ENCODE measurements around the gene WIPF2.
"Not testable (repeated sequence)": the region's sequence is repeated elsewhere in the genome, so short reads cannot be mapped to it uniquely, and the experiment has no call there.

Gene WIPF2

GRCh38 chr17:40290629-40291280 lies 71.7 kb downstream of the WIPF2 start:
- Mint-ChIP-seq H3K9me3 (ENCODE audit: low read depth) (no peaks in the 10 kb centered on the region), H3K36me3 (peaks cover 19% of the 10 kb centered on the region), H3K27me3 (no peaks in the 10 kb centered on the region), H3K4me3 (no peak overlapping the region), H3K27ac (no peak overlapping the region), H3K4me1 (ENCODE audit: low read depth) (peaks cover 25% of the 10 kb centered on the region)

DNA sequence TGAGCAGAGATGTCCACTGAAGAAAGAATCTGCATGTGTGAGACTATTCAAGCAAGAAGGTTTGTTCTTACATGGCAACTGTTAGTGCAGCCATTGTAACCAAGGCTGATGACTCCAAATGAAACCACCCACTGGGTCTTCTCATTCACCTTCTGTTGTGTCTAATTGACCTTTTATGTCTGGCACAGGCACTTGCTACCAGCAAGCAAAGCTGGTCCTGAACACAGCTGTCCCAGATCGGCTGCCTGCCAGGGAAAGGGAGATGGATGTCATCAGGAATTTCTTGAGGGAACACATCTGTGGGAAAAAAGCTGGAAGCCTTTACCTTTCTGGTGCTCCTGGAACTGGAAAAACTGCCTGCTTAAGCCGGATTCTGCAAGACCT lies 72.2 kb downstream of the WIPF2 start:
- Mint-ChIP-seq H3K27ac (no peak overlapping the region), H3K4me3 (no peak overlapping the region), H3K4me1 (ENCODE audit: low read depth) (peaks cover 27% of the 10 kb centered on the region), H3K27me3 (no peaks in the 10 kb centered on the region), H3K36me3 (peaks cover 19% of the 10 kb centered on the region), H3K9me3 (ENCODE audit: low read depth) (no peaks in the 10 kb centered on the region)

GRCh38 chr17:40293363-40293762 lies 74.3 kb downstream of the WIPF2 start:
- Mint-ChIP-seq H3K36me3 (peaks cover 17% of the 10 kb centered on the region), H3K9me3 (ENCODE audit: low read depth) (no peaks in the 10 kb centered on the region), H3K4me3 (no peak overlapping the region), H3K27me3 (no peaks in the 10 kb centered on the region), H3K27ac (no peak overlapping the region), H3K4me1 (ENCODE audit: low read depth) (peaks cover 13% of the 10 kb centered on the region)

DNA sequence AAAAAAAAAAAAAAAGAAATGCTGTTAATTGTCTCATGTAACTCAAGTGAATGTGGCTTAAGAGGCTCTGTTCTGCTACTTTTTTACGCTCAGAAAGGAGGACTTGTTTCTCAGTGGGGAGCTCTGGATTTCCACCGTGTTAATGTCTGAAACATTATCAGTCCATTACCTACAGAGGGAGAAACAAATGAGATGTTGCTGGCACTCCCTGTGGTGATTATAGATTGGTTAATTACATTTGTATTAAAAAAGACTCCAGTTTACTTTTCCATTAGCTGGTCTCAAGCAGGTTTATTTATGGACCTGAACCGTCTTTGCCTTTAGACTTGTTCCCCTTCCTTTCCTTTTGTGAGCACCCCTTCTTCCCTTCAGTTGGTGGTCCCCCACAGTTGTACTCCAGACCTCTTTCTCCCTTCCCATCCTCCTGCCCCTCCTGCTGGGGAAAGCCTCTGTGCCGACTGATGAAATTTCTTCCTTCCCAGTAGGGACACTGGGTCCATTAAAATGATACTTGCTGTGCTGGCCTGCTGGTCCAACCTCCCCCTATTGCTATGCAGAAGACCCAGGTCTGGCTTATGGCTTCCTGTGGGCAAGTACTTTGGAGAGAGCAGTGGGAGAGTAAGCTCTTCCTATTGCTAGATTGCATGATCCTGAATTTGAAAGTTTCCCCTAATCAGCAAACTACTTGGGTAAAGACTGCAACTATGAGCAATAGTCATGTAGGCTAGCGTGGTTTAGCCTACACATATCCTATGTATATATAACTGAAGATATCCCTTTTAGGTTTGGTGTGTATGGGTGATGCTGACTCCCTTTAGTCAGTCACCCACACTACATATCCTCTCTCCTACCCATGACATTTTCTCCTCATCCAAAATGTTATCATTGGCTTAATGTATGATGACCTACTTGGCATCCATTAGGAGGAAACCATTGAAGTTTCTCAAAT lies 76.7 kb downstream of the WIPF2 start:
- Mint-ChIP-seq H3K27me3 (no peaks in the 10 kb centered on the region), H3K27ac (no peak overlapping the region), H3K4me3 (no peak overlapping the region), H3K4me1 (ENCODE audit: low read depth) (peaks cover 7% of the 10 kb centered on the region), H3K36me3 (peaks cover 20% of the 10 kb centered on the region), H3K9me3 (ENCODE audit: low read depth) (no peaks in the 10 kb centered on the region)

DNA sequence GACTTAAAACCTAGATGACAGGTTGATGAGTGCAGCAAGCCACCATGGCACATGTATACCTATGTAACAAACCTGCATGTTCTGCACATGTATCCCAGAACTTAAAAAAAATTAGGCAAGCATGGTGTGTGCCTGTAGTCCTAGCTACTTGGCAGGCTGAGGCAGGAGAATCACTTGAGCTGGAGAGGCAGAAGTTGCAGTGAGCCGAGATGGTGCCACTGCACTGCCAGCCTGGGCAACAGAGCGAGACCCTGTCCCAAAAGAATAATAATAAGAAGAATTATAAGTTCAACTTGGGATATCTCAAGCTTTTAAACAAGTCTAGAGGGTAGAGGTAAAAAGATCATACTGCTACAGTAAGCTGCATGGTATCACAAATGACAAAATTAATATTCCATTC lies 78.4 kb downstream of the WIPF2 start:
- no peak overlapping the region for H3K27ac Mint-ChIP-seq
- H3K36me3 Mint-ChIP-seq: peaks cover 18% of the 10 kb centered on the region
- H3K27me3 Mint-ChIP-seq: no peaks in the 10 kb centered on the region
- no peak overlapping the region for H3K4me3 Mint-ChIP-seq
- H3K4me1 Mint-ChIP-seq (ENCODE audit: low read depth): peaks cover 3% of the 10 kb centered on the region
- no peaks in the 10 kb centered on the region for H3K9me3 Mint-ChIP-seq (ENCODE audit: low read depth)

- peaks cover 13% of the 10 kb centered on the region for H3K36me3 Mint-ChIP-seq
- no peak overlapping the region for H3K27ac Mint-ChIP-seq
- peaks cover 10% of the 10 kb centered on the region for H3K4me1 Mint-ChIP-seq (ENCODE audit: low read depth)
- no peaks in the 10 kb centered on the region for H3K9me3 Mint-ChIP-seq (ENCODE audit: low read depth)
- H3K4me3 Mint-ChIP-seq: no peak overlapping the region
- H3K27me3 Mint-ChIP-seq: no peaks in the 10 kb centered on the region
These were observed 79.6 kb downstream of the WIPF2 start for GRCh38 chr17:40298726-40299125.

DNA sequence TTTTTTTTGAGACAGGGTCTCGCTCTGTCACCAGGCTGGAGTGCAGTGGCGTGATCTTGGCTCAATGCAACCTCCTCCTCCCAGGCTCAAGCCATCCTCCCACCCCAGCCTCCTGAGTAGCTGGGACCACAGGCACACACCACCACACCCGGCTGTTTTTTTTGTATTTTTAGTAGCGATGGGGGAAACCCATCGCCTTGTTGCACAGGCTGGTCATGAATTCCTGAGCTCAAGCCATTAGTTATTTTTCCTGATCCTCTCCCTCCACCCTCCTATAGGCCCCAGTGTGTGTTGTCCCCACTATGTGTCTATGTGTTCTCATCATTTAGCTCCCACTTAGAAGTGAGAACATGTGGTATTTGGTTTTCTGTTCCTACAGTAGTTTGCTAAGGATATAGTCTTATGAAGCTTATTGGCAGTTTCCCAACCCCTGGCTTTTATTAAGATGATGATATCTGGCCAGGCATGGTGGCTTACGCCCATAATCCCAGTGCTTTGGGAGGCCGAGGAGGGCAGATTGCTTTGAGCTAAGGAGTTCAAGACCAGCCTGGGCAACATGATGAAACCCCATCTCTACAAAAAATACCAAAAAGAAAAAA lies 80.2 kb downstream of the WIPF2 start:
- not testable (repeated sequence) for H3K27me3 Mint-ChIP-seq; H3K4me3 Mint-ChIP-seq; H3K9me3 Mint-ChIP-seq (ENCODE audit: low read depth); H3K27ac Mint-ChIP-seq
- H3K36me3 Mint-ChIP-seq: peaks cover 11% of the 10 kb centered on the region
- H3K4me1 Mint-ChIP-seq (ENCODE audit: low read depth): peaks cover 15% of the 10 kb centered on the region

DNA sequence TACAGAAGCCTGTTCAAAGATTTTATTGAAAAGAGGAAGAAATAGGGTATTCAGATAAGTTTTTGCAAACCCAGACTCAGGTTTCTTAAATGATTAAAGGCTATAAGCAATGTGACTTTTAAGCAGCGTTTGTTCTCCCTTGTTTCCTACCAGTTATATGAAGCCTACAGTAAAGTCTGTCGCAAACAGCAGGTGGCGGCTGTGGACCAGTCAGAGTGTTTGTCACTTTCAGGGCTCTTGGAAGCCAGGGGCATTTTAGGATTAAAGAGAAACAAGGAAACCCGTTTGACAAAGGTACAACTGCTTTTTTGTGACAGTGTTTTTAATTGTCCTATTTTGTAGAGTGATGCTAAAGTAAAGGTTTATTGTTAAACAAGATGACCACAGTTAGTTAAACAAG lies 82.2 kb downstream of the WIPF2 start:
- H3K36me3 Mint-ChIP-seq: peaks cover 9% of the 10 kb centered on the region
- no peak overlapping the region for H3K27ac Mint-ChIP-seq
- peaks cover 15% of the 10 kb centered on the region for H3K4me1 Mint-ChIP-seq (ENCODE audit: low read depth)
- no peaks in the 10 kb centered on the region for H3K27me3 Mint-ChIP-seq
- no peaks in the 10 kb centered on the region for H3K9me3 Mint-ChIP-seq (ENCODE audit: low read depth)
- no peak overlapping the region for H3K4me3 Mint-ChIP-seq

- Mint-ChIP-seq H3K9me3 (ENCODE audit: low read depth) (no peaks in the 10 kb centered on the region), H3K36me3 (peaks cover 6% of the 10 kb centered on the region), H3K4me3 (no peak overlapping the region), H3K27ac (no peak overlapping the region), H3K27me3 (no peaks in the 10 kb centered on the region), H3K4me1 (ENCODE audit: low read depth) (peaks cover 15% of the 10 kb centered on the region)
These were observed 84.0 kb downstream of the WIPF2 start for GRCh38 chr17:40303009-40303657.

DNA sequence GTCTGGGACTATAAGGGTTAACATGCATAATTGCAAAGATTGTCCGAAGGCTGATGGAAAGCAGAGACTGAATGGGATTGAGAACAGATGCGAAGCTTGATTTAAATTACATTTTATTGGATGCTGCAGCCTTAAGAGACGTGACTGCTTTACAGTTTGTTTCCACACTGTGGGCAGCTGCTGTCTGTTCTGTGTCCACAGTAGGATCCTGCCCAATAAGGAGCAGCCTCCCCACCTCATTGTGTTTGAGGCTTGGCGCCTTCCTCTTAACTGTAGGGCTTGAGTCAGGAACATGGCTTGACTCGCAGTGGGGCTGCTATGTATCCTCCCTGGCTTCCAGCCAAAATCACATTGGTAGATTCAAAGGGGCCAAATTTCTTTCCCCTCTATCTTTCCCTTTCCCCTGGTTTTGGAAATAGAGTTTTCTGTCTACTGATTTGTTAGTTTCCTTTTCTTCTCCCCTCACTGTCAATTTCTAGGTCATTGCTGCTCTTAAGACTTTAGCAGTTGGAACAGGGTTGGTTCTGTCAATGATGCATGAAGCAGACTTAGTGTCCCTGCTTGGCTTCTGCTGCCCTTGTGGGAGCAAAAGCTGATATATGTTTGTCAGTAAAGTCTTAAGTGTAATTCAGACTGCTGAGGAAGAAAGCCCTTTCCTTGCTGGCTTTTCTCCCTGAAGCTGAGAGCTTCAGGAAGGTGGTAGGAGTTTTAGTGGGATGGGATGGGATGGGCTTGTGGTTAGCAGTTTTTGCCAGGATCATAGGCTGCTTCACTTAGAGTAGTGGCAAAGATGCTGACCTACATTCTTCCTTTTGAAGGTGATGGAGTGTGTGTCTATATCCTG lies 84.8 kb downstream of the WIPF2 start:
- H3K36me3 Mint-ChIP-seq: peaks cover 4% of the 10 kb centered on the region

DNA sequence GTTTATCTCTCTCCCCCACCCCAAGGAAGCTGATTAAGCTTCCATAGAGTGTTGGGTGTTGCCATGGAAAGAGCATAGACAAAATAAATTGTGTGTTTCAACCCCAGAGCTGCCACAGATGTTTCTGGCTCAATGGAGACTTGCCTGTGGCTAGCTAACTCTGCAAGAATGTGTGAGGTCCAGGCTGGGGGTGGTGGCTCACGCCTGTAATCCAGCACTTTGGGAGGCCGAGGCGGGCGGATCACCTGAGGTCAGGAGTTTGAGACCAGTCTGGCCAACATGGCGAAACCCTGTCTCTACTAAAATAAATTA lies 85.4 kb downstream of the WIPF2 start:
- peaks cover 15% of the 10 kb centered on the region for H3K4me1 Mint-ChIP-seq (ENCODE audit: low read depth)
- not testable (repeated sequence) for H3K9me3 Mint-ChIP-seq (ENCODE audit: low read depth); H3K36me3 Mint-ChIP-seq; H3K4me3 Mint-ChIP-seq; H3K27ac Mint-ChIP-seq; H3K27me3 Mint-ChIP-seq

More for the DNA sequence above, 84.8 kb downstream of the WIPF2 start:
- H3K9me3 Mint-ChIP-seq (ENCODE audit: low read depth): no peaks in the 10 kb centered on the region
- peaks cover 15% of the 10 kb centered on the region for H3K4me1 Mint-ChIP-seq (ENCODE audit: low read depth)
- H3K4me3 Mint-ChIP-seq: no peak overlapping the region
- no peaks in the 10 kb centered on the region for H3K27me3 Mint-ChIP-seq
- no peak overlapping the region for H3K27ac Mint-ChIP-seq

DNA sequence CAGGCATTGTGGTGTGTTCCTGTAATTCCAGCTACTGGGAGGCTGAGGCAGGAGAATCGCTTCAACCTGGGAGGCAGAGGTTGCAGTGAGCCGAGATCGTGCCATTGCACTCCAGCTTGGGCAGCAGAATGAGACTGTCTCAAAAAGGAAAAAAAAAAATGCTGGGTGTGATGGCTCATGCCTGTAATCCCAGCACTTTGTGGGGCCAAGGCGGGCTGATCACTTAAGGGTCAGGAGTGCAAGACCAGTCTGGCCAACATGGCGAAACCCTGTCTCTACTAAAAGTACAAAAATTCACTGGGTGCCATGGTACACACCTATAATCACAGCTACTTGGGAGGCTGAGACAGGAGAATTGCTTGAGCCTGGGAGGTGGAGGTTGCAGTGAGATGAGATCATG lies 85.8 kb downstream of the WIPF2 start:
- H3K4me1 Mint-ChIP-seq (ENCODE audit: low read depth): peaks cover 15% of the 10 kb centered on the region
- not testable (repeated sequence) for H3K4me3 Mint-ChIP-seq

GRCh38 chr17:40306395-40306794 lies 87.3 kb downstream of the WIPF2 start:
- H3K9me3 Mint-ChIP-seq (ENCODE audit: low read depth): no peaks in the 10 kb centered on the region
- H3K27me3 Mint-ChIP-seq: no peaks in the 10 kb centered on the region
- peaks cover 15% of the 10 kb centered on the region for H3K4me1 Mint-ChIP-seq (ENCODE audit: low read depth)
- H3K4me3 Mint-ChIP-seq: no peak overlapping the region
- H3K27ac Mint-ChIP-seq: peak overlapping the region; percentile 41
- no peaks in the 10 kb centered on the region for H3K36me3 Mint-ChIP-seq

More for the DNA sequence above, 85.8 kb downstream of the WIPF2 start:
- not testable (repeated sequence) for H3K9me3 Mint-ChIP-seq (ENCODE audit: low read depth); H3K27me3 Mint-ChIP-seq; H3K27ac Mint-ChIP-seq; H3K36me3 Mint-ChIP-seq

- no peaks in the 10 kb centered on the region for H3K9me3 Mint-ChIP-seq (ENCODE audit: low read depth)
- H3K27me3 Mint-ChIP-seq: no peaks in the 10 kb centered on the region
- no peak overlapping the region for H3K27ac Mint-ChIP-seq
- no peaks in the 10 kb centered on the region for H3K36me3 Mint-ChIP-seq
- no peak overlapping the region for H3K4me3 Mint-ChIP-seq
- peaks cover 15% of the 10 kb centered on the region for H3K4me1 Mint-ChIP-seq (ENCODE audit: low read depth)
These were observed 88.1 kb downstream of the WIPF2 start for GRCh38 chr17:40307001-40307730.
